K562 (cell line): Measurements from ENCODE around the gene MRPL28.

Experiments used
- BACH1 ChIP-seq: fragments of 200-800 bp; sonication (Bioruptor generic); IDR thresholded peaks from 2 replicates; pipeline ENCODE4 v1.6.1; 2016; ENCODE audit warnings: missing genetic modification characterization, missing compliant biosample characterization
- GTF2F1 ChIP-seq: IDR thresholded peaks from 2 replicates; pipeline ENCODE4 v1.6.1; 2011; ENCODE audit warnings: low read depth, low read length, improper control_type of control experiment
- HCFC1 ChIP-seq: IDR thresholded peaks from 2 replicates; pipeline ENCODE4 v1.6.1; 2012; ENCODE audit warnings: low read depth, low read length, improper control_type of control experiment
- JUN ChIP-seq, 2 experiments: sonication (generic) in 1 of 2; formaldehyde crosslinking in 1 of 2; IDR thresholded peaks; 2 replicates each; pipeline versions ENCODE4 v1.6.1 to v1.8.0; 2012 to 2022; ENCODE audit warnings: borderline replicate concordance in 2 of 2, mild to moderate bottlenecking in 2 of 2, improper control_type of control experiment in 1 of 2, low read depth in 1 of 2, low read length in 1 of 2, missing genetic modification reagents in 1 of 2
- NFE2 ChIP-seq: IDR thresholded peaks from 2 replicates; pipeline ENCODE4 v1.6.1; 2014; ENCODE audit warnings: antibody characterized with exemption, low read depth
- NRF1 ChIP-seq, 2 experiments: fragments of 450-650 bp; IDR thresholded peaks in 1 of 2; conservative IDR thresholded peaks in 1 of 2; 2 replicates each; pipeline ENCODE4 v1.6.1; 2014; ENCODE audit warnings: mild to moderate bottlenecking in 2 of 2
- PCBP1 ChIP-seq: fragments of 200-400 bp; formaldehyde crosslinking; IDR thresholded peaks from 2 replicates; pipeline ENCODE4 v1.6.1; 2018; ENCODE audit warnings: mild to moderate bottlenecking, low read depth, low read length; ENCODE audit not compliant: poor library complexity, severe bottlenecking
- POLR2A ChIP-seq: fragments of 450-650 bp; conservative IDR thresholded peaks from 2 replicates; pipeline ENCODE4 v1.6.1; 2016
- POLR2AphosphoS5 ChIP-seq: IDR thresholded peaks from 2 replicates; pipeline ENCODE4 v1.6.1; 2011; ENCODE audit warnings: mild to moderate bottlenecking, low read depth, low read length, moderate library complexity; ENCODE audit not compliant: control insufficient read depth, insufficient read depth
- SMAD1 ChIP-seq: fragments of 150-350 bp; IDR thresholded peaks from 2 replicates; pipeline ENCODE4 v1.6.1; 2014; ENCODE audit warnings: low read length, low read depth; ENCODE audit not compliant: partially characterized antibody
- ZBTB26 ChIP-seq: fragments of 450-650 bp; formaldehyde crosslinking; IDR thresholded peaks from 2 replicates; pipeline ENCODE4 v1.4.0; 2022; ENCODE audit warnings: missing genetic modification characterization
- ZNF175 ChIP-seq: fragments of 200-800 bp; sonication (Bioruptor generic); IDR thresholded peaks from 2 replicates; pipeline ENCODE4 v1.6.1; 2016; ENCODE audit warnings: low read depth, mild to moderate bottlenecking, missing genetic modification characterization, missing compliant biosample characterization
- TF ChIP-seq, protein P1 (sequence below): sonication (generic); formaldehyde crosslinking; IDR thresholded peaks from 2 replicates; pipeline ENCODE4 v1.8.1; 2022; ENCODE audit warnings: missing genetic modification reagents
- TF ChIP-seq, protein P2 (sequence below), 3 experiments: IDR thresholded peaks in 2 of 3; conservative IDR thresholded peaks in 1 of 3; 2 replicates each; pipeline ENCODE4 v1.5.1; 2011 to 2012; ENCODE audit warnings: low read length in 3 of 3, mild to moderate bottlenecking in 3 of 3, control low read depth in 2 of 3, improper control_type of control experiment in 1 of 3, inconsistent platforms in 1 of 3, low read depth in 1 of 3, mixed read lengths in 1 of 3, moderate library complexity in 1 of 3; ENCODE audit not compliant: insufficient read depth in 2 of 3

GRCh38 chr16:325375-326145 lies 44.8 kb downstream of the MRPL28 start:
- TF ChIP-seq SMAD1 = no peak
- no peak for TF ChIP-seq HCFC1
- no peak for TF ChIP-seq NRF1 (conservative IDR thresholded peaks at IDR 0.05 in 1 of 2, IDR thresholded peaks at IDR 0.05 in 1 of 2)
- TF ChIP-seq JUN (IDR thresholded peaks at IDR 0.05; ENCODE audit: borderline replicate concordance, low read depth, low read length) = no peak
- no peak for TF ChIP-seq JUN (CRISPR knock-in tag; IDR thresholded peaks at IDR 0.05; ENCODE audit: borderline replicate concordance)
- TF ChIP-seq NFE2 = no peak
- no peak for TF ChIP-seq ZBTB26 (CRISPR knock-in tag)
- TF ChIP-seq, protein P1, sequence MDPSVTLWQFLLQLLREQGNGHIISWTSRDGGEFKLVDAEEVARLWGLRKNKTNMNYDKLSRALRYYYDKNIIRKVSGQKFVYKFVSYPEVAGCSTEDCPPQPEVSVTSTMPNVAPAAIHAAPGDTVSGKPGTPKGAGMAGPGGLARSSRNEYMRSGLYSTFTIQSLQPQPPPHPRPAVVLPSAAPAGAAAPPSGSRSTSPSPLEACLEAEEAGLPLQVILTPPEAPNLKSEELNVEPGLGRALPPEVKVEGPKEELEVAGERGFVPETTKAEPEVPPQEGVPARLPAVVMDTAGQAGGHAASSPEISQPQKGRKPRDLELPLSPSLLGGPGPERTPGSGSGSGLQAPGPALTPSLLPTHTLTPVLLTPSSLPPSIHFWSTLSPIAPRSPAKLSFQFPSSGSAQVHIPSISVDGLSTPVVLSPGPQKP (CRISPR knock-in tag) = no peak
- TF ChIP-seq PCBP1 = no peak
- TF ChIP-seq, protein P2, sequence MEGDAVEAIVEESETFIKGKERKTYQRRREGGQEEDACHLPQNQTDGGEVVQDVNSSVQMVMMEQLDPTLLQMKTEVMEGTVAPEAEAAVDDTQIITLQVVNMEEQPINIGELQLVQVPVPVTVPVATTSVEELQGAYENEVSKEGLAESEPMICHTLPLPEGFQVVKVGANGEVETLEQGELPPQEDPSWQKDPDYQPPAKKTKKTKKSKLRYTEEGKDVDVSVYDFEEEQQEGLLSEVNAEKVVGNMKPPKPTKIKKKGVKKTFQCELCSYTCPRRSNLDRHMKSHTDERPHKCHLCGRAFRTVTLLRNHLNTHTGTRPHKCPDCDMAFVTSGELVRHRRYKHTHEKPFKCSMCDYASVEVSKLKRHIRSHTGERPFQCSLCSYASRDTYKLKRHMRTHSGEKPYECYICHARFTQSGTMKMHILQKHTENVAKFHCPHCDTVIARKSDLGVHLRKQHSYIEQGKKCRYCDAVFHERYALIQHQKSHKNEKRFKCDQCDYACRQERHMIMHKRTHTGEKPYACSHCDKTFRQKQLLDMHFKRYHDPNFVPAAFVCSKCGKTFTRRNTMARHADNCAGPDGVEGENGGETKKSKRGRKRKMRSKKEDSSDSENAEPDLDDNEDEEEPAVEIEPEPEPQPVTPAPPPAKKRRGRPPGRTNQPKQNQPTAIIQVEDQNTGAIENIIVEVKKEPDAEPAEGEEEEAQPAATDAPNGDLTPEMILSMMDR (IDR thresholded peaks at IDR 0.05 in 2 of 3, conservative IDR thresholded peaks at IDR 0.05 in 1 of 3; ENCODE audit: insufficient read depth in 2 of 3, low read depth in 1 of 3, low read length in 3 of 3) = no peak
- TF ChIP-seq POLR2A = no peak
- no peak for TF ChIP-seq BACH1 (tag)
- no peak for TF ChIP-seq GTF2F1
- TF ChIP-seq POLR2AphosphoS5 = no peak
- no peak for TF ChIP-seq ZNF175 (CRISPR knock-in tag)
